ENCODE measurements around the gene TSC22D3.
"Not testable (repeated sequence)": the region's sequence is repeated elsewhere in the genome, so short reads cannot be mapped to it uniquely, and the experiment has no call there.

The TSC22D3 gene

GRCh38 chrX:107818900-107819521 is 43.4 kb upstream of the TSC22D3 start:
- H3K9ac ChIP-seq (ENCODE audit: low read length): no peak overlapping the region
- TF ChIP-seq CTCF (IDR thresholded peaks at IDR 0.05; ENCODE audit: insufficient read depth, low read length, poor library complexity, severe bottlenecking) (no peak), EZH2phosphoT487 (conservative IDR thresholded peaks at IDR 0.05; ENCODE audit: low read length) (no peak)
- no peak overlapping the region for H3K4me3 ChIP-seq (ENCODE audit: insufficient read depth, low read length, poor library complexity, severe bottlenecking)
- H2AFZ ChIP-seq (ENCODE audit: low read depth, low read length, severe bottlenecking): no peak overlapping the region
- H3K36me3 ChIP-seq (ENCODE audit: low read length): no peaks in the 10 kb centered on the region
- H3K79me2 ChIP-seq (ENCODE audit: insufficient read depth, low read length): no peaks in the 10 kb centered on the region
- H3K9me2 ChIP-seq (replicated peaks; ENCODE audit: insufficient read depth, low read length): no peaks in the 10 kb centered on the region
- no peak overlapping the region for H3K4me2 ChIP-seq (ENCODE audit: low read depth, low read length, poor library complexity, severe bottlenecking)
- H3F3A ChIP-seq (ENCODE audit: insufficient read depth): no peaks in the 10 kb centered on the region
- peaks cover 7% of the 10 kb centered on the region; the same call in 1 of the 2 replicates for H3K9me3 ChIP-seq (ENCODE audit: insufficient read depth, low read length)
- H3K27ac ChIP-seq (ENCODE audit: low read depth, low read length): no peak overlapping the region
- H3K27me3 ChIP-seq (ENCODE audit: low read length): no peaks in the 10 kb centered on the region
- H4K20me1 ChIP-seq (ENCODE audit: low read depth, low read length): no peaks in the 10 kb centered on the region

GRCh38 chrX:107810053-107810452 is 34.5 kb upstream of the TSC22D3 start:
- not testable (repeated sequence) for H4K20me1 ChIP-seq (ENCODE audit: low read depth, low read length); H3F3A ChIP-seq (ENCODE audit: insufficient read depth); H3K4me3 ChIP-seq (ENCODE audit: insufficient read depth, low read length, poor library complexity, severe bottlenecking); H3K79me2 ChIP-seq (ENCODE audit: insufficient read depth, low read length); H3K27me3 ChIP-seq (ENCODE audit: low read length); H3K9ac ChIP-seq (ENCODE audit: low read length); H3K9me2 ChIP-seq (replicated peaks; ENCODE audit: insufficient read depth, low read length); H3K9me3 ChIP-seq (ENCODE audit: insufficient read depth, low read length); H3K27ac ChIP-seq (ENCODE audit: low read depth, low read length); H2AFZ ChIP-seq (ENCODE audit: low read depth, low read length, severe bottlenecking); H3K4me2 ChIP-seq (ENCODE audit: low read depth, low read length, poor library complexity, severe bottlenecking); H3K36me3 ChIP-seq (ENCODE audit: low read length)

GRCh38 chrX:107805179-107805578 is 29.6 kb upstream of the TSC22D3 start:
- H3K27ac ChIP-seq (ENCODE audit: low read depth, low read length): no peak overlapping the region
- no peaks in the 10 kb centered on the region for H3K36me3 ChIP-seq (ENCODE audit: low read length)
- no peak for TF ChIP-seq EZH2phosphoT487 (conservative IDR thresholded peaks at IDR 0.05; ENCODE audit: low read length)
- no peak for TF ChIP-seq CTCF (IDR thresholded peaks at IDR 0.05; ENCODE audit: insufficient read depth, low read length, poor library complexity, severe bottlenecking)

GRCh38 chrX:107804427-107804826 is 28.8 kb upstream of the TSC22D3 start:
- no peak overlapping the region for H3K27ac ChIP-seq (ENCODE audit: low read depth, low read length)
- H3K9me3 ChIP-seq (ENCODE audit: insufficient read depth, low read length): no peaks in the 10 kb centered on the region
- H3K27me3 ChIP-seq (ENCODE audit: low read length): no peaks in the 10 kb centered on the region
- H3F3A ChIP-seq (ENCODE audit: insufficient read depth): no peaks in the 10 kb centered on the region
- H3K4me3 ChIP-seq (ENCODE audit: insufficient read depth, low read length, poor library complexity, severe bottlenecking): no peak overlapping the region
- H2AFZ ChIP-seq (ENCODE audit: low read depth, low read length, severe bottlenecking): no peak overlapping the region
- H3K79me2 ChIP-seq (ENCODE audit: insufficient read depth, low read length): no peaks in the 10 kb centered on the region
- H3K9me2 ChIP-seq (replicated peaks; ENCODE audit: insufficient read depth, low read length): no peaks in the 10 kb centered on the region
- no peak for TF ChIP-seq CTCF (IDR thresholded peaks at IDR 0.05; ENCODE audit: insufficient read depth, low read length, poor library complexity, severe bottlenecking)
- no peak for TF ChIP-seq EZH2phosphoT487 (conservative IDR thresholded peaks at IDR 0.05; ENCODE audit: low read length)
- no peaks in the 10 kb centered on the region for H3K36me3 ChIP-seq (ENCODE audit: low read length)
- H4K20me1 ChIP-seq (ENCODE audit: low read depth, low read length): no peaks in the 10 kb centered on the region
- H3K4me2 ChIP-seq (ENCODE audit: low read depth, low read length, poor library complexity, severe bottlenecking): no peak overlapping the region
- H3K9ac ChIP-seq (ENCODE audit: low read length): no peak overlapping the region

More at GRCh38 chrX:107805179-107805578, 29.6 kb upstream of the TSC22D3 start:
- Histone ChIP-seq H3K4me2 (ENCODE audit: low read depth, low read length, poor library complexity, severe bottlenecking) (no peak overlapping the region), H3K9me3 (ENCODE audit: insufficient read depth, low read length) (no peaks in the 10 kb centered on the region), H3F3A (ENCODE audit: insufficient read depth) (no peaks in the 10 kb centered on the region), H3K9me2 (replicated peaks; ENCODE audit: insufficient read depth, low read length) (no peaks in the 10 kb centered on the region), H3K4me3 (ENCODE audit: insufficient read depth, low read length, poor library complexity, severe bottlenecking) (no peak overlapping the region), H4K20me1 (ENCODE audit: low read depth, low read length) (no peaks in the 10 kb centered on the region), H3K9ac (ENCODE audit: low read length) (no peak overlapping the region), H2AFZ (ENCODE audit: low read depth, low read length, severe bottlenecking) (no peak overlapping the region), H3K79me2 (ENCODE audit: insufficient read depth, low read length) (no peaks in the 10 kb centered on the region), H3K27me3 (ENCODE audit: low read length) (no peaks in the 10 kb centered on the region)

Measured in SU-DHL-6 (cell line).